ENCODE measurements around the gene ITPR2. TPM values are rescaled to one million over a fixed set of nuclear protein-coding genes. Genes with fewer than 3 reads are reported as not detected.
A peak's percentile ranks its signal among the peaks of the same experiment; 100 is the strongest.

ITPR2 gene
- total RNA-seq, 2 donors from 2014 or later = 14.8 to 74.4 TPM

GRCh38 chr12:26790645-26790994 lies 42.4 kb downstream of the ITPR2 start:
- no peak overlapping the region for H3K4me3 ChIP-seq (ENCODE audit: low read length)
- H3K4me3 Mint-ChIP-seq = no peak overlapping the region
- H3K36me3 Mint-ChIP-seq (ENCODE audit: low read depth) = peaks cover 21% of the 10 kb centered on the region
- peaks cover 4% of the 10 kb centered on the region for H3K4me1 ChIP-seq (ENCODE audit: control insufficient read depth, insufficient read depth, low read length)
- no peaks in the 10 kb centered on the region for H3K36me3 ChIP-seq (ENCODE audit: control insufficient read depth, insufficient read depth, low read length)
- no peaks in the 10 kb centered on the region for H3K9me3 ChIP-seq (ENCODE audit: control insufficient read depth, low read length)
- no peaks in the 10 kb centered on the region for H3K27me3 ChIP-seq (ENCODE audit: control insufficient read depth, insufficient read depth, low read length, poor library complexity, severe bottlenecking)
- no peak for TF ChIP-seq CTCF (conservative IDR thresholded peaks at IDR 0.05)
- H3K27ac Mint-ChIP-seq = no peak overlapping the region
- no peaks in the 10 kb centered on the region for H3K27me3 Mint-ChIP-seq (ENCODE audit: insufficient read depth)
- WGBS, 2 experiments (ENCODE audit: insufficient coverage in 1 of 2, insufficient read length in 1 of 2) = 92% methylated on average over 1 of the region's 1 CpG; no CpG with 5 or more reads in 1 of the 2 experiments
- no peak overlapping the region for H3K27ac ChIP-seq (ENCODE audit: low read depth, low read length)
- H3K4me1 Mint-ChIP-seq = peaks cover 25% of the 10 kb centered on the region
- no peak for DNase-seq
- peaks cover 8% of the 10 kb centered on the region for H3K9me3 Mint-ChIP-seq
- no peak overlapping the region for H3K9ac ChIP-seq (ENCODE audit: extremely low read depth, low read length, poor library complexity, severe bottlenecking)

GRCh38 chr12:26789731-26790644 lies 43.0 kb downstream of the ITPR2 start:
- Mint-ChIP-seq H3K9me3 (peaks cover 8% of the 10 kb centered on the region), H3K27ac (no peak overlapping the region), H3K4me1 (peaks cover 25% of the 10 kb centered on the region), H3K27me3 (ENCODE audit: insufficient read depth) (no peaks in the 10 kb centered on the region), H3K36me3 (ENCODE audit: low read depth) (peaks cover 21% of the 10 kb centered on the region), H3K4me3 (no peak overlapping the region)
- peaks cover 4% of the 10 kb centered on the region for H3K4me1 ChIP-seq (ENCODE audit: control insufficient read depth, insufficient read depth, low read length)
- H3K9ac ChIP-seq (ENCODE audit: extremely low read depth, low read length, poor library complexity, severe bottlenecking) = no peak overlapping the region
- no peaks in the 10 kb centered on the region for H3K9me3 ChIP-seq (ENCODE audit: control insufficient read depth, low read length)
- 71 to 100% methylated on average over 1 to 2 of the region's 2 CpGs for WGBS, 2 experiments (ENCODE audit: insufficient coverage in 1 of 2, insufficient read length in 1 of 2)
- H3K4me3 ChIP-seq (ENCODE audit: low read length) = no peak overlapping the region
- no peak overlapping the region for H3K27ac ChIP-seq (ENCODE audit: low read depth, low read length)
- DNase-seq = no peak
- TF ChIP-seq CTCF (conservative IDR thresholded peaks at IDR 0.05) = no peak
- no peaks in the 10 kb centered on the region for H3K27me3 ChIP-seq (ENCODE audit: control insufficient read depth, insufficient read depth, low read length, poor library complexity, severe bottlenecking)
- no peaks in the 10 kb centered on the region for H3K36me3 ChIP-seq (ENCODE audit: control insufficient read depth, insufficient read depth, low read length)

GRCh38 chr12:26786865-26787514 lies 46.0 kb downstream of the ITPR2 start:
- H3K36me3 Mint-ChIP-seq (ENCODE audit: low read depth) = peaks cover 41% of the 10 kb centered on the region

More at GRCh38 chr12:26786865-26787514, 46.0 kb downstream of the ITPR2 start:
- Histone ChIP-seq H3K27me3 (ENCODE audit: control insufficient read depth, insufficient read depth, low read length, poor library complexity, severe bottlenecking) (no peaks in the 10 kb centered on the region), H3K9ac (ENCODE audit: extremely low read depth, low read length, poor library complexity, severe bottlenecking) (no peak overlapping the region), H3K4me1 (ENCODE audit: control insufficient read depth, insufficient read depth, low read length) (peaks cover 4% of the 10 kb centered on the region), H3K27ac (ENCODE audit: low read depth, low read length) (no peak overlapping the region), H3K4me3 (ENCODE audit: low read length) (no peak overlapping the region), H3K9me3 (ENCODE audit: control insufficient read depth, low read length) (peaks cover 4% of the 10 kb centered on the region), H3K36me3 (ENCODE audit: control insufficient read depth, insufficient read depth, low read length) (no peaks in the 10 kb centered on the region)
- Mint-ChIP-seq H3K27me3 (ENCODE audit: insufficient read depth) (no peaks in the 10 kb centered on the region), H3K4me3 (no peak overlapping the region), H3K27ac (peak overlapping the region; percentile 4), H3K4me1 (peaks cover 25% of the 10 kb centered on the region), H3K9me3 (peaks cover 20% of the 10 kb centered on the region)
- DNase-seq = no peak
- WGBS, 2 experiments (ENCODE audit: insufficient coverage in 1 of 2, insufficient read length in 1 of 2) = 86 to 89% methylated on average over 2 of the region's 2 CpGs
- no peak for TF ChIP-seq CTCF (conservative IDR thresholded peaks at IDR 0.05)

Measured in endodermal cell (in vitro differentiated cells).